ENCODE measurements around the gene STAT5A.
"Not testable (repeated sequence)": the region's sequence is repeated elsewhere in the genome, so short reads cannot be mapped to it uniquely, and the experiment has no call there.

The STAT5A gene

DNA sequence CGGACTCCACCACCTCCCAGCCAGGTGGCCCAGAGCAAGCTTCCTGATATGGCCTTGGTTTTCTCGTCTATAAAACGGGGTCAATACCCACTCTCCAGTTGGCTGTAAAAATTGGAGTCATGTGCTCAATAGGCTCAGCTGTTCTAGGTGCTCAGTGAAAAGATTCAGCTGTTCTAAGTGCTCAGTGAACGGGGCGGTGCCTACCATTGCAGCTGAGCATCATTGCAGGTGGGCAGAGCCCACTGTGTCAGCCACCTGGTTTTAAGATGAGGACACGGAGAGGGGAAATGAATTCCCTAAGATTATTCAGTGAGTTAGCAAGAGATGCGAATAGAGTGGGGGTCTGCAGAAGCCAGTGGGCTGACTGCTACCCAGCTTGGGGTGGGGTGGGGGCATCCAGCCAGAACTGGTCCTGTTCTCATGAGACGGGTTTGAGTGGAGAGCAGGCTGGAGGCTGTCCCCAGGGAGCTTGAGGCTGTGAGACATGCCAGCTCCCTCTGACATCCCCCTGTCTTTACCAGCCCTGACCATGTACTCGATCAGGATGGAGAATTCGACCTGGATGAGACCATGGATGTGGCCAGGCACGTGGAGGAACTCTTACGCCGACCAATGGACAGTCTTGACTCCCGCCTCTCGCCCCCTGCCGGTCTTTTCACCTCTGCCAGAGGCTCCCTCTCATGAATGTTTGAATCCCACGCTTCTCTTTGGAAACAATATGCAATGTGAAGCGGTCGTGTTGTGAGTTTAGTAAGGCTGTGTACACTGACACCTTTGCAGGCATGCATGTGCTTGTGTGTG, 21.9 kb downstream of the STAT5A start:
- no peak for DNase-seq

DNA sequence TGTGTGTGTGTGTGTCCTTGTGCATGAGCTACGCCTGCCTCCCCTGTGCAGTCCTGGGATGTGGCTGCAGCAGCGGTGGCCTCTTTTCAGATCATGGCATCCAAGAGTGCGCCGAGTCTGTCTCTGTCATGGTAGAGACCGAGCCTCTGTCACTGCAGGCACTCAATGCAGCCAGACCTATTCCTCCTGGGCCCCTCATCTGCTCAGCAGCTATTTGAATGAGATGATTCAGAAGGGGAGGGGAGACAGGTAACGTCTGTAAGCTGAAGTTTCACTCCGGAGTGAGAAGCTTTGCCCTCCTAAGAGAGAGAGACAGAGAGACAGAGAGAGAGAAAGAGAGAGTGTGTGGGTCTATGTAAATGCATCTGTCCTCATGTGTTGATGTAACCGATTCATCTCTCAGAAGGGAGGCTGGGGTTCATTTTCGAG, 22.5 kb downstream of the STAT5A start:
- no peak for DNase-seq

DNA sequence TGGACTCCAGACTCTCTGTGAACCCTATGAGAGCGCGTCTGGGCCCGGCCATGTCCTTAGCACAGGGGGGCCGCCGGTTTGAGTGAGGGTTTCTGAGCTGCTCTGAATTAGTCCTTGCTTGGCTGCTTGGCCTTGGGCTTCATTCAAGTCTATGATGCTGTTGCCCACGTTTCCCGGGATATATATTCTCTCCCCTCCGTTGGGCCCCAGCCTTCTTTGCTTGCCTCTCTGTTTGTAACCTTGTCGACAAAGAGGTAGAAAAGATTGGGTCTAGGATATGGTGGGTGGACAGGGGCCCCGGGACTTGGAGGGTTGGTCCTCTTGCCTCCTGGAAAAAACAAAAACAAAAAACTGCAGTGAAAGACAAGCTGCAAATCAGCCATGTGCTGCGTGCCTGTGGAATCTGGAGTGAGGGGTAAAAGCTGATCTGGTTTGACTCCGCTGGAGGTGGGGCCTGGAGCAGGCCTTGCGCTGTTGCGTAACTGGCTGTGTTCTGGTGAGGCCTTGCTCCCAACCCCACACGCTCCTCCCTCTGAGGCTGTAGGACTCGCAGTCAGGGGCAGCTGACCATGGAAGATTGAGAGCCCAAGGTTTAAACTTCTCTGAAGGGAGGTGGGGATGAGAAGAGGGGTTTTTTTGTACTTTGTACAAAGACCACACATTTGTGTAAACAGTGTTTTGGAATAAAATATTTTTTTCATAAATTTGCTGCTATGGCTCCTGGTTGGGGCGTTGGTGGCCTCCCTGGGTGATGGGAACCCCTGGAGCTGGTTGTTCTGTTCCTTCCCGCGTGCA, 23.1 kb downstream of the STAT5A start:
- no peak for DNase-seq

DNA sequence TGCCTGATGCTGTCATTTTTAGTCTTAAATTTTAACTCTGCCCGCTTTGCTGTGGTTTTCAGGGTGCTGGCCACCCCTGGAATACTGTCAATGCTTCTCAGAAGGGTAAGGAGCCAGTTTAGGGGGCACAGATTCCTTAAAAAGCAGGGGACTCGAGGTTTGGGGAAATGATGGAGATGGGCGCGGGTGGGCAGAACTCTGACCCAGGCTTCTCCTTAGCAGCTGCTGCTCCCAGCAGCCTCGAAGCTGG, 23.7 kb downstream of the STAT5A start:
- DNase-seq = no peak

DNA sequence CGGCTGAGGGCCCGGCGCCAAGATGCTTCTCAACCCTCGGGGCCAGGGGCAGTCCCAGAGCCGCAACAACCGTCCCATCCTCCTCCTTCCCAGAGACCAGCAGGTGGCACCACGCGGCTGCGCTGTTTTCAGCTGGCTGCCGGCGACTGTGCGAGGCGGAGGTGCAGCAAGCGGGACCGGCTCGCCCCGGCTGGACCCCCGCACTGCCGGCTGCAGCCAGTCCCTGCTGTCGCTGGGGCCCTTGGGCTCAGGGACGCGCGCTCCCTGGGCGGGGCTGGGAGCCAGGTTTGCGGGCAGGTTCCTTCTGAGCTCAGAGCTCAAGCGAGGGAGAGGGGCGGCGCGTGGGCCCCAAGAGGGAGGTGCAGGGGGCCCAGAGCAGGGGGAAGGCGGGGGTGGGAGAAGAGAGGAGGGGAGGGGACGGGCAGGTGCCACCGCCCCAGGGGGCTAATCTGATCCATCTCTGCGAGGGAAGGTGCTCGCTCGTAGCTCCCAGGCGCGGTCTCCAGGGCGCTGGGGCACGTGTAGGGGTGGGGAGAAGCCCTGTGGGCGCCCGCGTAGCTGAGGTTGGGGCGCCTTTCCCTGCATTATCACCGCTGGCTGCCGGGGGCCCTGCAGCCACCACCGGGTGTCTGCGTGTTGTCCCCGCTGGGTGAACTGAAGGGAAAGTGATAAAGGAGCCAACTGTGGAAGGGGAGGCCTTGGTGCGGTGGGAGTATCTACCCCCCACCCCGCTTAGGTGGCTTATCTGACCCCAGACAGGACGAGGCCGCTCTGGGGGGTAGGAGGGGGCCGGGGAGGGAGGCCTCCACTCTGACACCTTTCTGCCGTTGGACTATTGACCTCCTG, 24.2 kb downstream of the STAT5A start:
- peak; percentile 71 for DNase-seq

DNA sequence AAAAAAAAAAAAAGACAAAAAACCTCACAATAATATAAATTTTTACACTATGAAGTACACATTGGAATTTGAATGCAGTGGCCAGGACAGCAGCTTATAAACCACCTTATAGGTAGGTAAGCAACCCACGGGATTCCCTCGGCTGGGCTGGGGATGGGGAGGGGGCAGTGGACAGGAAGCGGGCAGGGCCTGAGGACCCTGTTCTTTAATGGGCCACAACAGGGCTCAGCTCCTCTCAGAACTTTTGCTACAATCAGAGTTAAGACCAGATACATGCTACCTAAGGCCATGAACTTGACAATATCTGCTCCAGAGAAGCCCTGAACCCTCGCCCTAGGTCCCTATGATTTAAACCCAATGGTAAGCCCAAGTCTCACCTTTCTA, 25.1 kb downstream of the STAT5A start:
- no peak for DNase-seq

DNA sequence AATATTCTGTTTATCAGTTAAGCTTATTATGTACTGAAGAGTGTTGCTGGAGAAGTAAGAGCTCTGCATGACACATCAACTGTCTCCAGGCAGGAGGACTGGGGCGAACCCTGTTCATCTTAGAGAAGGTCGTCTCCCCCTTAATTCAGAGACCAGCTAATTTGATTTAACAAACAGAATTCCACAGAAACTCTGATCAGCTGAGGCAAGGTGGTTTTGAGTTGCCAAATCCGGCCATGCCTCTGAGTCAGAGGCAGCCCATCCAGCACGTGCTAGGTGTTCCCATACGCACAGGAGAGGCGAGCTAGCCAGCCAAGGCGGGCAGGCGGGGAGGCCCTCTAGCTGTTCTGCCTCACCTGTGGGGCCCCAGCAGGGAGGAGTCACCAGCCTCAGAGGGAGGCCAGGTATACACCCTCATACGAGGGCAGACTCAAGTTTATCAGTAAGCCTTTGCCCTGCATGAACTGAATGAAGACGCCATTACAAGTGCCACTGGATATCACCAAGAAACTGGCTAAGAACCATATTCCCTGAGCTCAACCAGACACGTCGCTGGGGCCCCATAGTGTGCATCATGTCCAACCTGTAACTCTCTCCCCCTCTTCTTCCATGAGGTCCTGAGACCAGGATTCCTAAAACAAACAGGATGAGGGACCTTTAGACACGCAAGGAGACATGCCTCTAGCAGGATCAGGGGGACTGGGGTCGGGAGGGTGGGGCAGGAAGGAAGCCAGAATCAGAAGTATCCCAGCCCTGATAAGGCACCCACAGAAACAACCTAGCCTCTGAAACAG, 25.7 kb downstream of the STAT5A start:
- no peak for DNase-seq

DNA sequence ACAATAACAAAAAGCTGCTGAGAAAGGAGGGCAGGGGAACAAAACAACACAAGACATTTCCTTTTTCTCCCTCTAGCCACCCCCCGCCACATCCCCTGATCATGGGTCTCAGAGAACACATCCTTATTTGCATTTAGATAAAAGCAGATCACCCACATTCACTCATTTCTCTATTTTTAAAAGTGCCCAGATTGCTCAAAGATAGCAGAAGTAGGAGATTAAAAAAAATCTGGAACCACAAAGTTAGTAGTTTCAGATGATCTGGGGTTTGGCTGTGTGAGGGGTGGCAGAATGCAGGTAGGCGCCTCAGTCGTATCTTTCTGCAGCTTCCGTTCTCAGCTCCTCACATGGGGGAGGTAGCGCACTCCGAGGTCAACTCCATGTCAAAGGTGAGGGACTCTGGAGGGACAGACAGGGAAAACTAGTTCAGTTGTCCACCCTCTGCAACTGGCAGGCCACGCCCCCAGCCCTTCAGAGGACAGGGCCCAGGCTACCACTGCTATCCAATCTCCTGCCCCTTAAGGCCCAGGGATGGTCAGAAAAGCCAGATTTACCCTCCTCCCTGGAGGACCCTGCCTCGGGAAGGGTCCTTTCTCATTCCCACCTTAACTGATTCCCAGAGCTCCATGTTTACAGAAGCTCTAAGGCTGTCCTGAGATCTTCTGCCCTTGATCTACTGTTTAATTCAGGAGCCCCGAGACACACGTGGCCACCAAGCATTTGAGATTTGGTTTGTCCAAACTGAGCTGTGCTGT, 27.3 kb downstream of the STAT5A start:
- DNase-seq = no peak

DNA sequence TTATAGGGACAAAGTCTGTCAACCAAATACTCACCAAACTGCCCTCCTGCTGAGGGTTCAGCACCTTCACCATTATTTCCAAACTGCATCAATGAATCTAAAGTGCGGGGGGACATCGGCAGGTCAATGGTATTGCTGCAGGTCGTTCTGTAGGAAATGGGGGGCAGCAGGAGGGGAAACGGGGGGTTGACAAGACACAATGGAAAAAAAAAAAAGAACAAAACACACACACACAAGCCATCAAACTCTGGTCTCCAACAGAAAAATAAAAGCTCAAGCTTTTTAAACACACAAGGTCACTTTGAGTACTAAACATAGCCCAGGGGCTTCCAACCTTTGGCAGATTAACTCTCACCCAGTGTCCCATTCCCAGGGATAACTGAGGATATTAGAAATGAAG, 28.5 kb downstream of the STAT5A start:
- no peak for DNase-seq

DNA sequence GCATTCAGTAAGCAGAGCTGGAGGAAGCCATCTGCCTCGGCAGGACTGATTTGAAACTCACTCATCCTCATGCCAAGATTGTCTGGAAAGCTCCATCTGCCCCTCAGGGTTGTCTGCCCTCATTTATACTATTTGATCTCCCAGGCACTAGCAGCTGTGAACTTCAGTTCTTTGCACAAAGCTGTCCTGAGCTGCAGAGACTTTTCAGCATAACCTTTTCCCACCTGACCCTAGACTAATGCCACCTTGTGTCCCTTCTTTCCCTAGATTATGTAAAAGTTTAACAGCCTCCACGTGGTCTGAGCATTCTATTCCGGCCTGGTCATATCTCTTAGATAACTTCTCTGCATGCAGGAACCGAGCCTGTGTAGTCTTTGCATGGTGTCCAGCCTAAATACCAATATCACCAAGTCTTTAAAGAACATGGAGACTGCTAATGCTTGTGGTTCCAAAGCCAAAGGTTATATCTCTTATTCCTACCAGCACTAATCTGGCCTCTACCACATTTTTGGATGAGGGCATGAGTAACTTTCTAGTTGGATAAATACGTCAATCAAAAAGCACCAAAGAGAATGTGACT, 29.1 kb downstream of the STAT5A start:
- DNase-seq = no peak

DNA sequence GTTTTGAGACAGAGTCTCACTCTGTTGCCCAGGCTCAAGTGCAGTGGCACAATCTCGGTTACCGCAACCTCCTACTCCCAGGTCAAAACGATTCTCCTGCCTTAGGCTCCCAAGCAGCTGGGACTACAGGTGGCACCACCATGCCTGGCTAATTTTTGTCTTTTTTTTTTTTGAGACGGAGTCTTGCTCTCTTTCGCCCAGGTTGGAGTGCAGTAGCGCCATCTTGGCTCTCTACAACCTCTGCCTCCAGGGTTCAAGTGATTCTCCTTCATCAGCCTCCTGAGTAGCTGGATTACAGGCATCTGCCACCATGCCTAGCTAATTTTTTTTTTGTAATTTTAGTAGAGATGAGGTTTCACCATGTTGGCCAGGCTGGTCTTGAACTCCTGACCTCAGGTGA, 29.7 kb downstream of the STAT5A start:
- not testable (repeated sequence) for DNase-seq

DNA sequence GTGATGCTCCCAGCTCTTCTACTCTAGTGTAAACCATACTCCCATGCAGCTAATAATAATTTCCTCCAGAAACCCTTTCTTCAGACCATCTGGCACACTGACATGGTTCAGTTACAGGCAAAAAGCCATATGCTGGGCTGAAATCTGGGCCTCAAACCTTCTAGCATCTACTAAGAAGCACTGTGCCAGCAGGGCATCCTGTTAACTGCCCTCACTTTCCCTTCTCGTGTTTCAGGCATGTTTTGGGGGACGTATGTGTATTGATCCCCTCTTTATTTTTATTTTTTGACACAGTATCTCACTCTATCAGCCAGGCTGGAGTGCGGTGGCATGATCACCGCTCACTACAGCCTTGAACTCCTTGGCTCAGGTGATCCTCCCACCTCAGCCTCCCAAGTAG, 33.3 kb downstream of the STAT5A start:
- no peak for DNase-seq

DNA sequence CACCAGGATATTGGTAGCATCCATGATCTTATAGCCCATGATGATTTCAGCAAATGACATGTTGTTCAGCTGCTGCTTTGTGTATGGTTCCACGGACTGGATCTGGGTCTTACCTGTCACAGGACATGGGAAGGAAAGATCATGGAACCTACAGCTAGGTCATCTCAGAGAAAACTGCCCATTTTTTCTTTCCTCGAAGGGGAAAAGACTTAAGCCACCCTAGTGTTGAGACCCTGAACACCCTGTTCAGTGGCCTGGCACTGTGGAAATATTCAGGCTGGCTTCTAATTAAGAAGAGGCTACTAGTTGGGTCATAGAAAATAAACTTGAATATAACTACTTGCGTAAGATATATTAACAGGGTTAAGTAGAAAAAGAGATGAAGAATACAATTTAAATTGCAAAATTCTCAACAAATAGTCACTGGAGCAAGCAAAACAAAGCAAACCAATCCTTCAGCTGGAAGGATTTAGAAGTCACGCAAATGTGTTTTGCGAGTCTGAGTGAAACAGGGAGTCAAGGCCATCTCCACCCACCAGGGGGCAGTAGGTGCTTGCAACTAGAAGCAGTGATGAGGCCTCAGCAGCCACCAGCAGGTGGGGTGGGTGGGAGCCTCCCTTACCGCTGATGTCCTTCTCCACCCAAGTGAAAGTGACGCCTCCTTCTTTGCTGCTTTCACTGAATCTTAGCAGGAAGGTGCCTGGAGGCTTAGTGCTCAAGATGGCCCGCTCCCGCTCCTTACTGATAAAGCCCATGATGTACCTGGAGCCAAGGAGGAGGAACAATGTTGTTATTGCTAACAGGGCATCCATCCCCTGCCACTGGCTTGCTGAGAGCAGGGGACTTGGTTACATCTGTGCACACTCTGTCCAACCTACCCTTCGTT, 34.3 kb downstream of the STAT5A start:
- DNase-seq = peak; percentile 93

DNA sequence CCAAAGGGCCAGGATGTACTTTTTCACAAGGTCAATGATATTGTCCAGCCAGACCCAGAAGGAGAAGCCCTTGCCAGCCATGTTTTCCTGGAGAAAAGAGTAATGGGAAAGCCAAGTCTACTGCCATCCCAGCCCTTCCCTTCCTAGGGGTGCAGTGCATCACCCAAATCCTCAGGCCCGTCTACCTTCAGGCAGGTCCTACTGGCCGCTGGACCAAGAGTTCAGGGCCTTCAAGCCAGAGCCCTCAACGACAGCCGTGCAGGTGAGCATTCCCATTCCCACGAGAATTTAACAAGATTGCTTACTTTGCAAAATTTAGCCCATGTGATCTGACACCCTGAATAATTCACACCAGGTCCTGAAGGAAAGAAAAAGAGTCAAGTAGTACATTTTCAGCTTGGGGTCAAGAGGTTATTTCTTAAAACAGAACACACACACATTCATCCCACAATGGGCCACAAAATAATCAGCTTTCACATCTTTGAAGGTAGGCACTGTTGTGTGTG, 35.0 kb downstream of the STAT5A start:
- DNase-seq = no peak

DNA sequence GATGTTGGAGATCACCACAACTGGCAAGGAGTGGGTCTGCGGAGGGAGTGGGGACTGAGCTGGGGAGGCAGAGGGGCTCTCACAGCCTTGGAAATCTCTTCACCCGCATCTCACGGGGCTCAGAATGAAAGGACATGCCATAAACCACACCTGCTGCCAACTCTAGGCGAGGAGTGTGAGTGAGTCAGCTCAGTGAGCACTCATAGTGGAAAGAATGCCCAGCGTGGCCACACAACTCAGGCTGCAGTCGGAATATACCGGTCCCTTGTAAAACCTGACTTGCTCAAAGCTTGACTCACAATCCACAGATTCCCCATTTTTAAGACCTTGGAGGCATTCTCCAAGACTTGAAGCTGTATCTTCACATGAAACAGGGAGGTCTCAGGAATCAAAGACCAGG, 36.7 kb downstream of the STAT5A start:
- no peak for DNase-seq

DNA sequence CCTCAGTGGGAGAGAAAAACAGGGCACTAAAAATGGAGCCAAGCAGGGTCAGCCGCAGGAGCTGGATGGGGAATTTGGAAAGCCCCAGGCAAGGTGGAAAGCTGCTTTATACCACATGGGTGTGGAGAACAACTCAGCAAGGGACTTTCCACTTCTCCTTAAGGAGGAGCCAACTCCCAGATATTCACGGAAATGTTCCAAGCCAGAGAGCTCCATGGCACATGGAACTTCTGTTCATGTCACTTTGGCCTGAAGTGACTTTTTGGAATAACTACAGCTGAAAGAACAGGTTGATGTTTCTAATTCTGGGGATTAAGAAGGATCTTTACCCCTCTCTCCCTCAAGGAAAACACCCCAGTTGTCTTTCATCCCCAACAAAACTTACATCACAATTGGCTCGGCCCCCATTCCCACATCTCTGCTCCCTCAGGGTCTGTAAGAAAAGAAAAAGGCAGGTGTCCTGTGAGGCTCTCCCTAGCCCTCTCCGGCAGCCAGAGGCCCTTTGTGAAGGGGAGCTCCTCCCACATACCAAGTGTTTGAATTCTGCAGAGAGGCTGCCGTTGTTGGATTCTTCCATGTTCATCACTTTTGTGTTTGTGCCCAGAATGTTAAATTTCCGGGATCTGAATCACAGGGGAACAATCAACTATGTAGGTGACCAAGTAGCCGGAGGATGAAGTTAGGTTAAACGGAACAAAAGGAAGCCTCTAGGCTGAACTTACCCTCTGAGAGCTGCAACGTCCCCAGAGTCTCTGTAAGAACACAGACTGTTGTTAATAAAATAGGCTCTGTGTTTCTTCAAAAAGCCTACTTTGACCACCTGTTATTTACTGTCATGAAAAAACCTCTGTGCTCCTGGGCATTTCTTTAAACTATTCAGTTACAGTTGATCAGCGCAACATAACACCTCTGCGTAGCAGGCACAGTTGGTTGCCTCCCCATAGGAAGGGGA, 41.0 kb downstream of the STAT5A start:
- no peak for DNase-seq

DNA sequence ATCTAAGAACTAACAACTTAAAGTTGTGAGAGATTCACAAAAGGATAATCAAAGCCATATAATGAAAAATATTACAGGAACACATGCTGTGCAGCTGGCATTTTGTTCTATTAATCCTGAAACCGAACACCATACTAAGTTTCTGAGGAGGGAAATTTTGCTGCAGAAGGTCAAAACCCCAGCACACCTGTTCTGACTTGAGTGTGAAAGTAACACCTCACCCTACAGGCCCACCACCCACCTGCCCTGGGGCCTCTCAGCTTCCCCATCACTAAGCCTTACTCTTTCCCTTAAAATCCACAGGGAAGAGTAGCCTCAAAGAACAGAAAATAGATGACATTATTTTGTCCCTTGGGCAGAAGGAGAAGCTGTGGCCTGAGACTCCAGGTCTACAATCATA, 44.8 kb downstream of the STAT5A start:
- DNase-seq = no peak

DNA sequence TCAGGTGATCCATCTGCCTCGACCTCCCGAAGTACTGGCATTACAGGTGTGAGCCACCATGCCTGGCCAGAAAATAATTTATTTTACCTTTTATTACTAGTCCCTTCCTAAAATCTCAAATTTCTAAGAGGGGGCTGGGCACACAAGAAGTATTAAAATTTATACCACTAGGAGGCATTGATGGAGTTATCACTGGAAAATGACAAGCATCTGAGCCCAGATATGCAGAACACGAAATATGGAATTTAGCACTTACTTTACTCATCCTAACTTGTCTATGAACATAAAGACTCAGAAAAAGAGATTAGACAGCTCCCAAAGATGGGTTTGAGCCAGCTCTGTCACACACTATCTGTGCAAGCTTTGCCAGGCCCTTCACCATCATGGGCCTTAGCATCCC, 46.4 kb downstream of the STAT5A start:
- no peak for DNase-seq

DNA sequence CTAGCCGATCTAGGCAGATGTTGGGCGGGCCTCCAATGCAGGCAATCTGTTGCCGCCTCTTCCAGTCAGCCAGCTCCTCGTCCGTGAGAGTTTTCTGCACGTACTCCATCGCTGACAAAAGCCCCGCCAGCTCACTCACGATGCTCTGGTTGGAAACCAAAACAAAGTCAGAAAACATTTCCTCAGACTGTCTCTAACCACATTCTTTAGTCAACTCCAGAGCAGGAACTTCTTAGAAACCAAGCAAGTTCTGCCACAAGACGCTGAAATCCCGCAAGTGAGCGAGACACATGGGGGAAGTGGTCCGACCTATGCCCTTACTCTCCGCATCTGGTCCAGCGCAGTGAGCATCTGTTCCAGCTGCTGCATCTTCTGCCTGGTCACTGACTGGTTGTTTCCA, 49.1 kb downstream of the STAT5A start:
- peak; percentile 54 for DNase-seq

Data from stimulated activated CD4-positive, alpha-beta T cell treated with anti-CD3 and anti-CD28 coated beads, Interleukin-12 subunit alpha, Interleukin-12 subunit beta, amount 100 ng/mL, for 4 hours (primary cell).